GM23338 (cell line): ENCODE results near the gene FDX1.

Experiments
- CREB1 ChIP-seq: fragments of 250-450 bp; sonication (Bioruptor Pico); IDR thresholded peaks from 2 replicates; pipeline ENCODE4 v1.5.0; 2020; ENCODE audit warnings: low read depth, mild to moderate bottlenecking, moderate library complexity
- EZH2 ChIP-seq: fragments of 200-600 bp; sonication (generic); IDR thresholded peaks from one replicate; pipeline ENCODE4 v1.8.0; 2017; ENCODE audit warnings: antibody characterized with exemption, mild to moderate bottlenecking, low read depth; ENCODE audit not compliant: unreplicated experiment
- EZH2phosphoT487 ChIP-seq: fragments of 200-600 bp; sonication (generic); IDR thresholded peaks from one replicate; pipeline ENCODE4 v1.8.1; 2018; ENCODE audit warnings: antibody characterized with exemption; ENCODE audit not compliant: unreplicated experiment
- POLR2AphosphoS5 ChIP-seq: IDR thresholded peaks from 2 replicates; pipeline ENCODE4 v1.6.1; 2016; ENCODE audit warnings: antibody characterized with exemption, low read depth
- REST ChIP-seq: IDR thresholded peaks from one replicate; pipeline ENCODE4 v1.6.1; 2018; ENCODE audit warnings: antibody characterized with exemption; ENCODE audit not compliant: unreplicated experiment
- TF ChIP-seq, protein P1 (sequence below), 2 experiments: fragments of 200-600 bp in 1 of 2; sonication (generic) in 1 of 2; conservative IDR thresholded peaks; 2 replicates each; pipeline versions ENCODE4 v1.5.1 to v1.6.1; 2016 to 2017; ENCODE audit warnings: antibody characterized with exemption in 2 of 2, low read depth in 2 of 2, mild to moderate bottlenecking in 2 of 2, moderate library complexity in 1 of 2

GRCh38 chr11:110409174-110409573 is 20.6 kb upstream of the FDX1 start:
- TF ChIP-seq, protein P1, sequence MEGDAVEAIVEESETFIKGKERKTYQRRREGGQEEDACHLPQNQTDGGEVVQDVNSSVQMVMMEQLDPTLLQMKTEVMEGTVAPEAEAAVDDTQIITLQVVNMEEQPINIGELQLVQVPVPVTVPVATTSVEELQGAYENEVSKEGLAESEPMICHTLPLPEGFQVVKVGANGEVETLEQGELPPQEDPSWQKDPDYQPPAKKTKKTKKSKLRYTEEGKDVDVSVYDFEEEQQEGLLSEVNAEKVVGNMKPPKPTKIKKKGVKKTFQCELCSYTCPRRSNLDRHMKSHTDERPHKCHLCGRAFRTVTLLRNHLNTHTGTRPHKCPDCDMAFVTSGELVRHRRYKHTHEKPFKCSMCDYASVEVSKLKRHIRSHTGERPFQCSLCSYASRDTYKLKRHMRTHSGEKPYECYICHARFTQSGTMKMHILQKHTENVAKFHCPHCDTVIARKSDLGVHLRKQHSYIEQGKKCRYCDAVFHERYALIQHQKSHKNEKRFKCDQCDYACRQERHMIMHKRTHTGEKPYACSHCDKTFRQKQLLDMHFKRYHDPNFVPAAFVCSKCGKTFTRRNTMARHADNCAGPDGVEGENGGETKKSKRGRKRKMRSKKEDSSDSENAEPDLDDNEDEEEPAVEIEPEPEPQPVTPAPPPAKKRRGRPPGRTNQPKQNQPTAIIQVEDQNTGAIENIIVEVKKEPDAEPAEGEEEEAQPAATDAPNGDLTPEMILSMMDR (conservative IDR thresholded peaks at IDR 0.05; ENCODE audit: low read depth in 2 of 2): no peak
- TF ChIP-seq POLR2AphosphoS5 (no peak), EZH2 (no peak), REST (no peak), CREB1 (CRISPR knock-in tag) (no peak), EZH2phosphoT487 (no peak)
